Measurements from ENCODE around the gene CDC14B.

Gene CDC14B

DNA sequence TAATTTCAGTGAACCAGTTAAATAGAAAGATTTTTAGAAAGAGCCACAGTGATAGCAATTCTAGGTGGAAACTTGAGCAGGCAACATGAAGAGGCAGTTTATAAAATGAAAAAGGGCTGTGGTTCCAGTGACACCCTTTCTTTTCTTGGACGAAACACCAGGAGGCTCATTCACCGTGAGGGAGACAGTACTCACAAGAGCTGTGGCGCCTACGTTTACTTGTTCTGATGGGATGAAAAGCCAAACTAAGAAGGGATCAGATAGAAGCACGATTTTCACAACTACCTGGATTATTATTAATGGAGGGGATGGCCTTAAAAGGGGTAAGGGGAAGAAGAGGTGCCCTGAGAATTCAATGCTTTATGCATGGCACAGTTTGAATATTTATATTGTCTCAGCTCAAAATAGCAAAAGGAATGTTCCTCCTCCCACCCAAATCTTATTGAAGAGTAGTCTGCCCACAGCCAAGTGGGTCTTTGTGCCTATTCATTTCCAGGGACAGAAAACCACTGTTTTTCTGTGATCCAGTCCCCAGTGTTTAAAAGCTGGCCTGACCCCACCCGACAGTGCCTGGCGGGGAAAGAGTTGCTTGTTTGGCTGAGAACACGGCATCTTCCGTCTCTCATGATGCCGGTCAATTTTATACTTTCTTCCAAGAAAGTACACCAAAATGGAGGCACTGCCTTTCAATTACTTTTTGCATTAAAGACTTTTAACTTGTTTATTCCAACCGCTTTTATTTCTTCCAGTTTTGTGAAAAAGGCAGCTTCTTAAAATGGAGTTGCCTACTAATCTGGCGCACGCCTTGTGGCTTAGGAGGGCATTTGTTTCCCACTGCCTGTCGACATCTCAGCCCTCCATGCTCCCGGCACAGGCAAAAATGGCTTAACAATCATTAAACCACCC is 117.8 kb downstream of the CDC14B start:
- no peaks in the 10 kb centered on the region for H3K9me3 ChIP-seq (ENCODE audit: severe bottlenecking)
- TF ChIP-seq, protein P1, sequence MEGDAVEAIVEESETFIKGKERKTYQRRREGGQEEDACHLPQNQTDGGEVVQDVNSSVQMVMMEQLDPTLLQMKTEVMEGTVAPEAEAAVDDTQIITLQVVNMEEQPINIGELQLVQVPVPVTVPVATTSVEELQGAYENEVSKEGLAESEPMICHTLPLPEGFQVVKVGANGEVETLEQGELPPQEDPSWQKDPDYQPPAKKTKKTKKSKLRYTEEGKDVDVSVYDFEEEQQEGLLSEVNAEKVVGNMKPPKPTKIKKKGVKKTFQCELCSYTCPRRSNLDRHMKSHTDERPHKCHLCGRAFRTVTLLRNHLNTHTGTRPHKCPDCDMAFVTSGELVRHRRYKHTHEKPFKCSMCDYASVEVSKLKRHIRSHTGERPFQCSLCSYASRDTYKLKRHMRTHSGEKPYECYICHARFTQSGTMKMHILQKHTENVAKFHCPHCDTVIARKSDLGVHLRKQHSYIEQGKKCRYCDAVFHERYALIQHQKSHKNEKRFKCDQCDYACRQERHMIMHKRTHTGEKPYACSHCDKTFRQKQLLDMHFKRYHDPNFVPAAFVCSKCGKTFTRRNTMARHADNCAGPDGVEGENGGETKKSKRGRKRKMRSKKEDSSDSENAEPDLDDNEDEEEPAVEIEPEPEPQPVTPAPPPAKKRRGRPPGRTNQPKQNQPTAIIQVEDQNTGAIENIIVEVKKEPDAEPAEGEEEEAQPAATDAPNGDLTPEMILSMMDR (IDR thresholded peaks at IDR 0.05; ENCODE audit: poor library complexity, severe bottlenecking): no peak

DNA sequence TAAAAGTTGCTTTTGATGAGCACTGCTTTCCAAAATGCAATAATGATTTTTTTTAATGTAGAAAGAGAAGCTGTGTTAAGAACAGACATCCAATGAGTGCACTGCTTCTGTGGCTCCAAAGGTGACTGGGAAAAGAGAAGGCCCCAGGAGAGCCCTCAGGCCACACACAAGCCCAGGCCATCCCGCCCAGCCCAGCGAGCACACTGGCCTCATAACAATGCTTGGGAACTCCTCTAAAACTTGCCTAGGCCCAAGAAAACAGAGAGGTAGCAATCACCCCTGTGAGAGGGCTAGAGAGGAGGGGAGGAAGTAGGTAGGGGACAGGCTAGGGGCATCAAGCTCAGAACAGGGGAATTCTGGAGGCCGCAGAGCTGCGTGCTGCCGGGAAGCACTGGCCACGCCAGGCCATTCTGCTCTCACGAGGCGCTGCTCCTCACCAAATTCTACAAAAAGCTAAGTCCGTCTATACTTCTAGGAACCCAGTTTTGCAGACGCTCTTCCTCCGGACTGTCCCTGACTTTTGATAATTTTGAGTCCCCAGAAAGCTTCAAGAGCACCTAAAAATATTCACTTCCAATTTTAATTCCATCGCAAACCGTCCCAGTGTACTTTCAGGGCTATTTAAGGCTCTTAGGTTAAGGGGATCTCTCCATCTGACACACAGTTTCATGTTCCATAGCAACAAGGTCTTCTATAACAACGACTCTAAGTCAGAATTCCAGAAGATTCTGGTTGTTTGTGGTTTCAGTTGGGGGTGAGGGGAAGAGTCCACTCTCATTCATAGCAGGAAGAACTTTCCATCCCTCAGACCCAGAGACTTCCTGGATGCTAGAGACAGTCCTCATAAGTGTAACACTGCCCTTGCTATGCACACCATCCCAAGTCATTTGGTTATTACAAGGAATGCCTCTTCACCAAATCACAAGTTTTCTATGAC is 118.7 kb downstream of the CDC14B start:
- H3K4me1 ChIP-seq (ENCODE audit: insufficient read depth, poor library complexity, severe bottlenecking): no peaks in the 10 kb centered on the region
- H3K36me3 ChIP-seq (ENCODE audit: low read depth): no peaks in the 10 kb centered on the region
- H3K9me3 ChIP-seq (ENCODE audit: severe bottlenecking): no peaks in the 10 kb centered on the region
- H3K4me3 ChIP-seq (ENCODE audit: severe bottlenecking): no peak overlapping the region
- H3K27me3 ChIP-seq (ENCODE audit: insufficient read depth, poor library complexity, severe bottlenecking): no peaks in the 10 kb centered on the region
- H3K27ac ChIP-seq (ENCODE audit: poor library complexity, severe bottlenecking): no peak overlapping the region
- TF ChIP-seq, protein P1 (IDR thresholded peaks at IDR 0.05; ENCODE audit: poor library complexity, severe bottlenecking): no peak
- DNase-seq (ENCODE audit: low spot score) (no peak), ATAC-seq (ENCODE audit: low read depth) (no peak)

More for the DNA sequence above, 117.8 kb downstream of the CDC14B start:
- no peak overlapping the region for H3K4me3 ChIP-seq (ENCODE audit: severe bottlenecking)
- no peaks in the 10 kb centered on the region for H3K27me3 ChIP-seq (ENCODE audit: insufficient read depth, poor library complexity, severe bottlenecking)
- ATAC-seq (ENCODE audit: low read depth) (no peak), DNase-seq (ENCODE audit: low spot score) (no peak)
- H3K4me1 ChIP-seq (ENCODE audit: insufficient read depth, poor library complexity, severe bottlenecking): no peaks in the 10 kb centered on the region
- H3K27ac ChIP-seq (ENCODE audit: poor library complexity, severe bottlenecking): no peak overlapping the region
- H3K36me3 ChIP-seq (ENCODE audit: low read depth): no peaks in the 10 kb centered on the region

DNA sequence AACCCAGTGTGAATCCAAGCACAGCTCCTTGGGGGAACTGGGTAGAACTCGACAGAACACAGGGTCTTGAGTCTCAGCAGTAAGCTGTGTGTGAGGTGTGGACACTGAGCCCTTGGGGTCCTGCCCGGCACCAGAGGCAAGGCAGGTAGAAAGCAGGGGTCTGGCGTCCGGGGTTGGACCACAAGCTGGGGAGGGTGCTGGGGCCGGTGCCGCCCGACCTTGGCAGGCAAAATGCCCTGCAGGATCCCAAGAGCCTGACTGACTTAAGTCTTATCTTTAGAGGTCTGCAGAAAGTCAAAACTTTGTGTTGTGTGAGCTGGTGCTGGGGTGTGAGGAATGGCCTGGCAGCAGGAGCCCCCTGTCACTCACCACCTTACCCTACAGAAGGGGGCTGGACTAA is 120.4 kb downstream of the CDC14B start:
- no peaks in the 10 kb centered on the region for H3K36me3 ChIP-seq (ENCODE audit: low read depth)
- H3K27ac ChIP-seq (ENCODE audit: poor library complexity, severe bottlenecking): no peak overlapping the region
- no peak overlapping the region for H3K4me3 ChIP-seq (ENCODE audit: severe bottlenecking)
- no peaks in the 10 kb centered on the region for H3K27me3 ChIP-seq (ENCODE audit: insufficient read depth, poor library complexity, severe bottlenecking)
- DNase-seq (ENCODE audit: low spot score) (no peak), ATAC-seq (ENCODE audit: low read depth) (no peak)
- H3K4me1 ChIP-seq (ENCODE audit: insufficient read depth, poor library complexity, severe bottlenecking): no peaks in the 10 kb centered on the region
- TF ChIP-seq, protein P1 (IDR thresholded peaks at IDR 0.05; ENCODE audit: poor library complexity, severe bottlenecking): no peak
- no peaks in the 10 kb centered on the region for H3K9me3 ChIP-seq (ENCODE audit: severe bottlenecking)

DNA sequence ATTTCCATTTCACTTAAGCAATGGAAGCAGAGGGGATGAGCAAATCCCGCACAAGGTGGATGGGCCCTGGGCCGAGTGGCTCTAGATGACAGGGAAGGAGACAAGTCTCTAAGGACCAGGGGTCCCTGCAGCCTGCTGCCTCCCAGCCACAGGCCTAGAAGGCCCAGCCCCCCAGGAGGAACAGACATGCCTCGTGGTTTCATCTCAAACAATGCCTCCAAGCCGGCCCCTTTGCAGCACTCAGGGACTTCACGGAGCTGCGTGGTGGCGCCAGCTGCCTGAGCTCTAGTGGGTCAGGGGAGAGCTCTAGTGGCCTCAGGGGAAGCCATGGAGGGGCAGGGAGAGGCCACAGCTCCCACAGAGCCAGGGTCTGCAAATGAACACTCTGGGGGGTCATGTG is 120.8 kb downstream of the CDC14B start:
- H3K36me3 ChIP-seq (ENCODE audit: low read depth): no peaks in the 10 kb centered on the region
- no peak for DNase-seq (ENCODE audit: low spot score)
- H3K9me3 ChIP-seq (ENCODE audit: severe bottlenecking): no peaks in the 10 kb centered on the region
- no peak for ATAC-seq (ENCODE audit: low read depth)
- TF ChIP-seq, protein P1 (IDR thresholded peaks at IDR 0.05; ENCODE audit: poor library complexity, severe bottlenecking): no peak
- no peaks in the 10 kb centered on the region for H3K27me3 ChIP-seq (ENCODE audit: insufficient read depth, poor library complexity, severe bottlenecking)
- H3K27ac ChIP-seq (ENCODE audit: poor library complexity, severe bottlenecking): no peak overlapping the region
- no peak overlapping the region for H3K4me3 ChIP-seq (ENCODE audit: severe bottlenecking)
- H3K4me1 ChIP-seq (ENCODE audit: insufficient read depth, poor library complexity, severe bottlenecking): no peaks in the 10 kb centered on the region
